ENCODE data around the gene EEIG2.

The EEIG2 gene

GRCh38 chr1:108601708-108602410 lies 42.0 kb downstream of the EEIG2 start:
- H3K27ac Mint-ChIP-seq = no peak overlapping the region
- no peaks in the 10 kb centered on the region for H3K4me1 Mint-ChIP-seq (ENCODE audit: low read depth)
- H3K4me3 Mint-ChIP-seq = no peak overlapping the region
- intact Hi-C loops (cut with micrococcal nuclease) = no loop called here
- H3K27me3 Mint-ChIP-seq = no peaks in the 10 kb centered on the region
- H3K36me3 Mint-ChIP-seq (ENCODE audit: low read depth) = peaks cover 30% of the 10 kb centered on the region
- H3K9me3 Mint-ChIP-seq = no peaks in the 10 kb centered on the region

GRCh38 chr1:108605633-108606032 lies 45.7 kb downstream of the EEIG2 start:
- Mint-ChIP-seq H3K36me3 (ENCODE audit: low read depth) (peaks cover 51% of the 10 kb centered on the region), H3K4me3 (no peak overlapping the region), H3K27me3 (no peaks in the 10 kb centered on the region), H3K27ac (no peak overlapping the region), H3K4me1 (ENCODE audit: low read depth) (no peaks in the 10 kb centered on the region), H3K9me3 (no peaks in the 10 kb centered on the region)
- intact Hi-C loops (cut with micrococcal nuclease) = no loop called here

GRCh38 chr1:108606478-108606877 lies 46.6 kb downstream of the EEIG2 start:
- Mint-ChIP-seq H3K27me3 (no peaks in the 10 kb centered on the region), H3K9me3 (no peaks in the 10 kb centered on the region), H3K4me1 (ENCODE audit: low read depth) (no peaks in the 10 kb centered on the region), H3K36me3 (ENCODE audit: low read depth) (peaks cover 51% of the 10 kb centered on the region), H3K4me3 (no peak overlapping the region), H3K27ac (no peak overlapping the region)
- intact Hi-C loops (cut with micrococcal nuclease) = no loop called here

GRCh38 chr1:108609483-108610049 lies 49.7 kb downstream of the EEIG2 start:
- intact Hi-C loops (cut with micrococcal nuclease) = no loop called here
- Mint-ChIP-seq H3K27me3 (no peaks in the 10 kb centered on the region), H3K27ac (no peak overlapping the region), H3K9me3 (no peaks in the 10 kb centered on the region), H3K36me3 (ENCODE audit: low read depth) (peaks cover 51% of the 10 kb centered on the region), H3K4me1 (ENCODE audit: low read depth) (no peaks in the 10 kb centered on the region), H3K4me3 (no peak overlapping the region)
